ENCODE measurements around the gene C11orf52. TPM values are rescaled to one million over a fixed set of nuclear protein-coding genes. Genes with fewer than 3 reads are reported as not detected.

Gene C11orf52
- polyA plus RNA-seq, 3 donors, result not detected

GRCh38 chr11:111935317-111936039, 16.8 kb downstream of the C11orf52 start:
- H3K9me3 ChIP-seq (replicated peaks in 1 of 2; ENCODE audit: control insufficient read depth in 1 of 2, insufficient read depth in 1 of 2, low read length in 2 of 2), result no peaks in the 10 kb centered on the region
- Mint-ChIP-seq H3K36me3 (peaks cover 0 to 2% of the 10 kb centered on the region in 2 donors), H3K27ac (peak overlapping the region in 6 of 7 donors; percentile 6 to 60 (median 46)), H3K27me3 (ENCODE audit: low read depth in 3 of 3) (peaks cover 0 to 3% (median 2%) of the 10 kb centered on the region in 3 donors), H3K4me3 (no peak overlapping the region), H3K4me1 (peaks cover 55% of the 10 kb centered on the region), H3K9me3 (no peaks in the 10 kb centered on the region)
- no peak overlapping the region for H3K9ac ChIP-seq (ENCODE audit: insufficient read depth, low read length, poor library complexity, severe bottlenecking)
- peak; percentile 26 to 75 (median 27) for DNase-seq
- intact Hi-C loops (cut with micrococcal nuclease), result loop anchor here in 1 of 2 donors (10.0 kb wide), 2 partner anchors 89 to 219 kb away; partner anchors contain the start of gene DLAT
- no peak overlapping the region for H3K27ac ChIP-seq (ENCODE audit: low read depth in 1 of 2, low read length in 2 of 2)
- H3K36me3 ChIP-seq (replicated peaks in 1 of 2; ENCODE audit: control insufficient read depth in 1 of 2, insufficient read depth in 2 of 2, low read length in 2 of 2), result no peaks in the 10 kb centered on the region
- WGBS (ENCODE audit: insufficient coverage), result 0% methylated on average over 1 of the region's 4 CpGs
- no peaks in the 10 kb centered on the region for H3K79me2 ChIP-seq (ENCODE audit: insufficient read depth, low read length)
- H3K4me2 ChIP-seq (replicated peaks; ENCODE audit: extremely low read depth, low read length, poor library complexity, severe bottlenecking), result no peak overlapping the region
- TF ChIP-seq CTCF (IDR thresholded peaks at IDR 0.05), result no peak
- H3K4me3 ChIP-seq (replicated peaks in 1 of 3; ENCODE audit: low read depth in 2 of 3, low read length in 3 of 3), result no peak overlapping the region
- H4K20me1 ChIP-seq (ENCODE audit: insufficient read depth, low read length), result no peaks in the 10 kb centered on the region
- no peaks in the 10 kb centered on the region for H3K27me3 ChIP-seq (ENCODE audit: control insufficient read depth in 2 of 2, insufficient read depth in 2 of 2, low read length in 2 of 2)
- peaks cover 58 to 70% of the 10 kb centered on the region in 2 donors for H3K4me1 ChIP-seq (ENCODE audit: control insufficient read depth in 1 of 2, insufficient read depth in 2 of 2, low read length in 2 of 2)
- no peak overlapping the region for H2AFZ ChIP-seq (ENCODE audit: insufficient read depth, low read depth, low read length, poor library complexity, severe bottlenecking)

- Histone ChIP-seq H3K36me3 (replicated peaks in 1 of 2; ENCODE audit: control insufficient read depth in 1 of 2, insufficient read depth in 2 of 2, low read length in 2 of 2) (no peaks in the 10 kb centered on the region), H4K20me1 (ENCODE audit: insufficient read depth, low read length) (no peaks in the 10 kb centered on the region), H3K4me3 (replicated peaks in 1 of 3; ENCODE audit: low read depth in 2 of 3, low read length in 3 of 3) (peak overlapping the region in 2 of 3 experiments; percentile 69 to 88), H3K79me2 (ENCODE audit: insufficient read depth, low read length) (no peaks in the 10 kb centered on the region), H3K4me1 (ENCODE audit: control insufficient read depth in 1 of 2, insufficient read depth in 2 of 2, low read length in 2 of 2) (peaks cover 58 to 70% of the 10 kb centered on the region in 2 donors), H3K9me3 (replicated peaks in 1 of 2; ENCODE audit: control insufficient read depth in 1 of 2, insufficient read depth in 1 of 2, low read length in 2 of 2) (no peaks in the 10 kb centered on the region), H2AFZ (ENCODE audit: insufficient read depth, low read depth, low read length, poor library complexity, severe bottlenecking) (no peak overlapping the region), H3K27me3 (ENCODE audit: control insufficient read depth in 2 of 2, insufficient read depth in 2 of 2, low read length in 2 of 2) (no peaks in the 10 kb centered on the region), H3K9ac (ENCODE audit: insufficient read depth, low read length, poor library complexity, severe bottlenecking) (no peak overlapping the region), H3K4me2 (replicated peaks; ENCODE audit: extremely low read depth, low read length, poor library complexity, severe bottlenecking) (peak overlapping the region; percentile 92), H3K27ac (ENCODE audit: low read depth in 1 of 2, low read length in 2 of 2) (no peak overlapping the region)
- Mint-ChIP-seq H3K9me3 (no peaks in the 10 kb centered on the region), H3K27me3 (ENCODE audit: low read depth in 3 of 3) (peaks cover 0 to 3% (median 2%) of the 10 kb centered on the region in 3 donors), H3K4me1 (peaks cover 55% of the 10 kb centered on the region), H3K27ac (peak overlapping the region in 2 of 7 donors; percentile 55 to 60), H3K4me3 (peak overlapping the region; percentile 83 to 91), H3K36me3 (peaks cover 0 to 2% of the 10 kb centered on the region in 2 donors)
- TF ChIP-seq CTCF (IDR thresholded peaks at IDR 0.05), result no peak
- DNase-seq, result no peak
- intact Hi-C loops (cut with micrococcal nuclease), result loop anchor here in 1 of 2 donors (10.0 kb wide), 2 partner anchors 89 to 219 kb away; partner anchors contain the start of gene DLAT
- no CpG with 5 or more reads among the region's 3 CpGs for WGBS (ENCODE audit: insufficient coverage)
Observed at GRCh38 chr11:111936040-111936540, 17.4 kb downstream of the C11orf52 start.
